Upper lobe of left lung (tissue), 4 donors: ENCODE results near the gene NKAIN4.

Source experiments
- CTCF ChIP-seq, 6 experiments: fragments of 450-650 bp in 4 of 6; fragments of 200-600 bp in 2 of 6; sonication (generic) in 2 of 6; IDR thresholded peaks; one replicate each; pipeline ENCODE4 v1.5.1; 2016 to 2019; ENCODE audit warnings: antibody characterized with exemption in 6 of 6
- EP300 ChIP-seq, 4 donors: sonication (generic); formaldehyde crosslinking; IDR thresholded peaks; one replicate each; pipeline ENCODE4 v1.5.1; 2017; ENCODE audit warnings: antibody characterized with exemption in 4 of 4, control low read depth in 2 of 4
- POLR2A ChIP-seq, 4 donors: fragments of 450-650 bp; IDR thresholded peaks; one replicate each; pipeline ENCODE4 v1.5.1; 2016 to 2017; ENCODE audit warnings: antibody characterized with exemption in 4 of 4, mild to moderate bottlenecking in 2 of 4
- POLR2AphosphoS5 ChIP-seq, 2 donors: sonication (generic); formaldehyde crosslinking; IDR thresholded peaks; one replicate each; pipeline ENCODE4 v1.5.1; 2017; ENCODE audit warnings: antibody characterized with exemption in 2 of 2

- TF ChIP-seq POLR2A (IDR thresholded peaks at IDR 0.05) (no peak), EP300 (IDR thresholded peaks at IDR 0.05) (no peak), CTCF (IDR thresholded peaks at IDR 0.05) (no peak), POLR2AphosphoS5 (IDR thresholded peaks at IDR 0.05) (no peak)
Measured at GRCh38 chr20:63290136-63290676, 35.9 kb upstream of the NKAIN4 start.
